ENCODE data around the gene HLA-B.

DNA sequence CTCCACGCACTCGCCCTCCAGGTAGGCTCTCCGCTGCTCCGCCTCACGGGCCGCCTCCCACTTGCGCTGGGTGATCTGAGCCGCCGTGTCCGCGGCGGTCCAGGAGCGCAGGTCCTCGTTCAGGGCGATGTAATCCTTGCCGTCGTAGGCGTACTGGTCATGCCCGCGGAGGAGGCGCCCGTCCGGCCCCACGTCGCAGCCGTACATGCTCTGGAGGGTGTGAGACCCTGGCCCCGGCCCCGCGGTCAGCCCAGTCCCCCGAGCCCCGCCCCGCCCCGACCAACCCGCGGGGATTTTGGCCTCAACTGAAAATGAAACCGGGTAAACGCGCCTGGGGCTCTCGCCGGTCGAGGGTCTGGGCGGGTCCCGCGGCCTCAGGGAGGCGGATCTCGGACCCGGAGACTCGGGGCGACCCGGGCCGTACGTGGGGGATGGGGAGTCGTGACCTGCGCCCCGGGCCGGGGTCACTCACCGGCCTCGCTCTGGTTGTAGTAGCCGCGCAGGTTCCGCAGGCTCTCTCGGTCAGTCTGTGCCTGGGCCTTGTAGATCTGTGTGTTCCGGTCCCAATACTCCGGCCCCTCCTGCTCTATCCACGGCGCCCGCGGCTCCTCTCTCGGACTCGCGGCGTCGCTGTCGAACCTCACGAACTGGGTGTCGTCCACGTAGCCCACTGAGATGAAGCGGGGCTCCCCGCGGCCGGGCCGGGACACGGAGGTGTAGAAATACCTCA lies 598 bp downstream of the HLA-B start:
- TF ChIP-seq, protein P1, sequence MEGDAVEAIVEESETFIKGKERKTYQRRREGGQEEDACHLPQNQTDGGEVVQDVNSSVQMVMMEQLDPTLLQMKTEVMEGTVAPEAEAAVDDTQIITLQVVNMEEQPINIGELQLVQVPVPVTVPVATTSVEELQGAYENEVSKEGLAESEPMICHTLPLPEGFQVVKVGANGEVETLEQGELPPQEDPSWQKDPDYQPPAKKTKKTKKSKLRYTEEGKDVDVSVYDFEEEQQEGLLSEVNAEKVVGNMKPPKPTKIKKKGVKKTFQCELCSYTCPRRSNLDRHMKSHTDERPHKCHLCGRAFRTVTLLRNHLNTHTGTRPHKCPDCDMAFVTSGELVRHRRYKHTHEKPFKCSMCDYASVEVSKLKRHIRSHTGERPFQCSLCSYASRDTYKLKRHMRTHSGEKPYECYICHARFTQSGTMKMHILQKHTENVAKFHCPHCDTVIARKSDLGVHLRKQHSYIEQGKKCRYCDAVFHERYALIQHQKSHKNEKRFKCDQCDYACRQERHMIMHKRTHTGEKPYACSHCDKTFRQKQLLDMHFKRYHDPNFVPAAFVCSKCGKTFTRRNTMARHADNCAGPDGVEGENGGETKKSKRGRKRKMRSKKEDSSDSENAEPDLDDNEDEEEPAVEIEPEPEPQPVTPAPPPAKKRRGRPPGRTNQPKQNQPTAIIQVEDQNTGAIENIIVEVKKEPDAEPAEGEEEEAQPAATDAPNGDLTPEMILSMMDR (IDR thresholded peaks at IDR 0.05) = no peak
- TF ChIP-seq POLR2A (IDR thresholded peaks at IDR 0.05) = no peak
